HG02678 (cell line): ENCODE results near the gene FAAH.

Experiments used
- ATAC-seq: cut with Tn5 transposase; IDR thresholded peaks from one replicate; pipeline ENCODE4 v1.9.1; 2021; ENCODE audit warnings: mild to moderate bottlenecking, moderate library complexity; ENCODE audit not compliant: unreplicated experiment

FAAH gene

GRCh38 chr1:46421739-46422138, 27.6 kb downstream of the FAAH start:
- no peak for ATAC-seq

GRCh38 chr1:46422261-46422871, 28.2 kb downstream of the FAAH start:
- ATAC-seq: no peak

- no peak for ATAC-seq
Observed at GRCh38 chr1:46423574-46424240, 29.6 kb downstream of the FAAH start.

GRCh38 chr1:46424730-46425129, 30.6 kb downstream of the FAAH start:
- ATAC-seq: no peak

GRCh38 chr1:46425726-46426125, 31.6 kb downstream of the FAAH start:
- no peak for ATAC-seq

- no peak for ATAC-seq
Observed at GRCh38 chr1:46427541-46427940, 33.4 kb downstream of the FAAH start.

GRCh38 chr1:46429436-46429835, 35.3 kb downstream of the FAAH start:
- ATAC-seq: no peak

GRCh38 chr1:46431695-46432094, 37.6 kb downstream of the FAAH start:
- no peak for ATAC-seq

GRCh38 chr1:46432781-46433327, 38.7 kb downstream of the FAAH start:
- no peak for ATAC-seq

- ATAC-seq: no peak
Observed at GRCh38 chr1:46434358-46434757, 40.2 kb downstream of the FAAH start.

GRCh38 chr1:46436844-46437243, 42.7 kb downstream of the FAAH start:
- ATAC-seq: no peak

GRCh38 chr1:46437723-46438122, 43.6 kb downstream of the FAAH start:
- ATAC-seq: no peak

GRCh38 chr1:46438346-46438745, 44.2 kb downstream of the FAAH start:
- no peak for ATAC-seq

GRCh38 chr1:46440478-46440877, 46.4 kb downstream of the FAAH start:
- no peak for ATAC-seq

GRCh38 chr1:46442317-46443161, 48.4 kb downstream of the FAAH start:
- ATAC-seq: no peak

- no peak for ATAC-seq
Observed at GRCh38 chr1:46444466-46444865, 50.3 kb downstream of the FAAH start.

- ATAC-seq: no peak
Observed at GRCh38 chr1:46445773-46446256, 51.7 kb downstream of the FAAH start.

- ATAC-seq: no peak
Observed at GRCh38 chr1:46446646-46447498, 52.8 kb downstream of the FAAH start.

GRCh38 chr1:46447499-46448108, 53.5 kb downstream of the FAAH start:
- no peak for ATAC-seq
